Measurements from ENCODE around the gene SLC2A9.

GRCh38 chr4:10040049-10040892 lies 19.0 kb upstream of the SLC2A9 start:
- no peak for TF ChIP-seq CEBPB (IDR thresholded peaks at IDR 0.05)
- TF ChIP-seq CBX8 (IDR thresholded peaks at IDR 0.05): no peak
- TF ChIP-seq CTCF (IDR thresholded peaks at IDR 0.05): no peak

Measured in A549 (cell line).